Stomach smooth muscle (tissue), 2 donors: ENCODE data around the gene CD6.

Experiments used
- H3K27ac ChIP-seq: one replicate; pipeline ENCODE4 v1.7.0; 2013; ENCODE audit warnings: mild to moderate bottlenecking, low read length, inconsistent platforms
- H3K27me3 ChIP-seq, 2 donors: one replicate each; pipeline ENCODE4 v1.7.0; 2013; ENCODE audit warnings: low read length in 2 of 2; ENCODE audit not compliant: insufficient read depth in 2 of 2, control insufficient read depth in 1 of 2
- H3K36me3 ChIP-seq, 2 donors: one replicate each; pipeline ENCODE4 v1.7.0; 2013; ENCODE audit warnings: low read length in 2 of 2; ENCODE audit not compliant: control insufficient read depth in 2 of 2, insufficient read depth in 2 of 2
- H3K4me1 ChIP-seq: one replicate; pipeline ENCODE4 v1.7.0; 2013; ENCODE audit warnings: low read length; ENCODE audit not compliant: control insufficient read depth, insufficient read depth
- H3K4me3 ChIP-seq, 2 donors: one replicate each; pipeline ENCODE4 v1.7.0; 2013; ENCODE audit warnings: low read length in 2 of 2
- H3K9ac ChIP-seq, 2 donors: one replicate each; pipeline ENCODE4 v1.7.0; 2013; ENCODE audit warnings: low read length in 2 of 2, mild to moderate bottlenecking in 1 of 2
- H3K9me3 ChIP-seq, 2 donors: one replicate each; pipeline ENCODE4 v1.7.0; 2013; ENCODE audit warnings: low read length in 2 of 2; ENCODE audit not compliant: control insufficient read depth in 2 of 2
- donor health status: healthy.
- donor health status: Pancreatic carcinoma.

Gene CD6

DNA sequence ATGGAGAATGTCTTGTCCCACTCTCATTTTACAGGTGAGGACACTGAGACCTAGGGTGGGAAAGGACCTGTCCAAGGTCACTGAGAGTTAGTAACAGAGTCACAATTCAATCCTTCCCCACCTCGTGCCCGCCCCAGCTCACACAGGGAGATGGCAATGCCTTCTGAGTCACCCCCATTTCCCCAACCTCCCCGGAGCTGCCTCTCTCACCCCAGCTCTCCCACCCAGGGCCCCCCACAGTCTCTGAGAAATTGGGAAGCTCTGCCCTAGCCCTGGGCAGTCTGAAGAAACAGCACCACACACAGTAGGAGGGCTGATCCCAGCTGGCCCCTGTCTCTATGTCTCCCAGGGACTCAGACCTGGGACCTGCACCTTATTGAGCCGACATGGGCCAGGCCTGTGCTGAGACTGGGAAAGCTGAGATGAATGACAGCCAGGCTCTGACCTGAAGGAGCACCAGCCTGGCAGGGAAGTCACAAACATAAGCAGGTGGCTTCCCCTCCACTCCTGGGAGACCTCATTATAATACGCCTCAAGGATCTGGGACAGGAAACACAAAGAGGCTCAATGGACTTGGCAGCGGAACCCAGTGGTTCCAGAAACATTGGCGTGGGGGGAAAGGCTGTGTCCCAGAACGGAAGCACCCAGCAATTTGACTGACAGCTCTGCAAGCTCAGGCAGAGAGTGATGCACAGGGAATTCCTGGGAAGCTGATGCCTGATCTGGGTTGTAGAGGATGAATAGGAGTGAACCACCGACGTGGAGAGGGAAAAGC is 51.0 kb downstream of the CD6 start:
- peaks cover 4% of the 10 kb centered on the region for H3K4me1 ChIP-seq
- peaks cover 4 to 20% of the 10 kb centered on the region in 2 donors for H3K27me3 ChIP-seq
- H3K4me3 ChIP-seq = no peak overlapping the region
- H3K9me3 ChIP-seq = peaks cover 0 to 8% of the 10 kb centered on the region in 2 donors
- no peaks in the 10 kb centered on the region for H3K36me3 ChIP-seq
- H3K27ac ChIP-seq = no peak overlapping the region
- no peak overlapping the region for H3K9ac ChIP-seq

DNA sequence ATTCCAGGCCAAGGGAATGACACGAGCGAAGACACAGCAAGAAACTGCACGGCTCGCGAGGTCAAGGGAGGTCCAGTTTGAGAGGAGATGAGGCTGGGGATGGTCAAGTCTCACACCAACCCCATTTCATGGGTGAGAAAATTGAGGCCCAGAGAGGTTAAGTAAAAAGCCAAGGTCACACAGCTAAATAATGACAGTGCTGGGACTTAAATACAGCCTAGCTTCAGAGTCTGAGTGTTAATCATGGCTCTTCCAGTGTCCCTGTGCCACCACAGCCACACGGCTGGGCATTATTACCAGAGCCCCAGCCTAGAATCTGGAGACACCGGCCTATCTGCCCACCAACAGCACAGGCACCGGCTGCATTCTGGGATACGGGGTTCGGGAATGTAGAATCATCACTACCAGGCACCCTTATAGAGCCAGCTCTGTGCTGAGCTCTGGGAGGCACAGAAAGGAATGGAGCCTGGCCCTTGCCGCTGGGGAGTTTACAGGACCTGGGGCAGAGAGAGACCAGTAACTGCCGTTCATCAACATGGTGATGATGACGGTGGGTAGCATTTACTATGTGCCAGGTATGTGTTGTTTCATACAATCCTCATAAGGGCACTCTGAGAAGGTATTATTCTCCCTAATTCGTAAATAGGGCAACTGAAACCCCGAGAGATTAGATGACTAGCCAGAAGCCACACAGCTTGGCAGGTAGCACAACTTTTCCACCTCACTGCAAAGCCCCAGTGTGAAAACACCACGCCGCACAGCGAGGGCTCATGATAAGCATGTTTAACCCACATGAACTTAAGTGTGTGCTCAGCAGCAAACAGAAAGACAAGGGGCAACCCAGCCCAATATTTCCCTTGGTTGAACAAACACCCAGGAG is 51.8 kb downstream of the CD6 start:
- Histone ChIP-seq H3K4me3 (no peak overlapping the region), H3K9ac (no peak overlapping the region), H3K36me3 (no peaks in the 10 kb centered on the region), H3K4me1 (peaks cover 3% of the 10 kb centered on the region), H3K9me3 (peaks cover 0 to 8% of the 10 kb centered on the region in 2 donors), H3K27me3 (peaks cover 4 to 20% of the 10 kb centered on the region in 2 donors), H3K27ac (no peak overlapping the region)

DNA sequence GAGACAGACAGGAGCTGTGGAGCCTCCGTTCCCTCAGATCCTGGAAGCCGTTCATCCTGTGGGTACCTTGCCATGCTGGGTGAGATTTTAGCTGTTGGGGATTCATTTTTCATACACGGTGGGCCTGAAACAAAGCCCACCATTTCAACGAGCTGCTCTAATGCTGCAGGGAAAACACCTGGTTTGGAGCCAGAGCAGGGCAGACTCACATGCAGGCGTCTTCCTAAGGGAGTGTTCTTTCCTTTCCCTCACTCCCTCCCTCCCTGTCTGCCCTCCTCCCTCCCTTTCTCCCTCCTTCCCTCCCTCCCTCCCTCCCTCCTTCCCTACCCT is 52.5 kb downstream of the CD6 start:
- peaks cover 0 to 8% of the 10 kb centered on the region in 2 donors for H3K9me3 ChIP-seq
- H3K36me3 ChIP-seq = no peaks in the 10 kb centered on the region
- peaks cover 4 to 15% of the 10 kb centered on the region in 2 donors for H3K27me3 ChIP-seq
- peaks cover 2% of the 10 kb centered on the region for H3K4me1 ChIP-seq
- no peak overlapping the region for H3K27ac ChIP-seq
- no peak overlapping the region for H3K4me3 ChIP-seq
- no peak overlapping the region for H3K9ac ChIP-seq

DNA sequence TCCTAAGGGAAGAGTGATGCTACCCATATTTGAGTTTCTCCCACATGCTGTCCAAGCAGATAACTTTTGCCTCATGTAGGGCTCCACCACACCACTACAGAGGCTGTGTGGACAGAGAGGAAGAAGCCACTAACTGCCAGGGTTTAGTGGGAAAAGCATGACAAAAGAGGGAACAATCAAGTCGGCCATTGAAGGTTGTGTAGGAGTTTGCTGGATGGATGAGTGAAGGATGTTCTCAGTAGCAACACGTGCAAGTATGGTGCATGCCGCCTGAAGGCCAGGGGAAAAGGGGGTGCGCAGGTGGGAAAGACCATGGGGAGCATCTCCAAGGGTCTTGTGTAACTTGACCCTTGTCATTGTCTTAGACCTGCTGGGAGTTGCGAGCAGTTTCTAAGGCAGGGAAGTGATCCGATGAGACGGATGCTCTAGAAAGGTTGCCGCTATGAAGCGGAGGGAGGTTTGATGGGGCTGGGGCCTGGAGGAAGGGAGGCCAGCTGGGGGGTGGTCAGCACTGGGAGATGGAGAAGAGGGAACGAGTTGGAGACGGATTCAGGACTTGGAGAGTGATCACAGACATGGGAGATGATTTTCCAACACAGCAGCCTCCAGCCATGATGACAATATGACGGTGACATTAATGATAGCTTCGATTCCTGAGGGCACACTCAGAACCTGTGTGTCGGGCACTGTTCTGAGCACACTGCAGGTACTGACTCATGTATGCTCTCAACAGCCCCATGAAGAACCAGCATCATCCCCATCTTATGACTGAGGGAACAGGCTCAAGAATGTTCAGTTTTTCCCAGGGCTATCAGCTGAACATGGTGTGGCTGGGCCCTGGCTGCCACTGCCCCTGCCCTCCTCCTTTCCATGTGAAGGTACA is 53.7 kb downstream of the CD6 start:
- H3K4me1 ChIP-seq = peaks cover 2% of the 10 kb centered on the region
- peaks cover 4 to 15% of the 10 kb centered on the region in 2 donors for H3K27me3 ChIP-seq
- no peak overlapping the region for H3K9ac ChIP-seq
- no peak overlapping the region for H3K27ac ChIP-seq
- H3K9me3 ChIP-seq = peaks cover 0 to 6% of the 10 kb centered on the region in 2 donors
- H3K36me3 ChIP-seq = no peaks in the 10 kb centered on the region
- no peak overlapping the region for H3K4me3 ChIP-seq

DNA sequence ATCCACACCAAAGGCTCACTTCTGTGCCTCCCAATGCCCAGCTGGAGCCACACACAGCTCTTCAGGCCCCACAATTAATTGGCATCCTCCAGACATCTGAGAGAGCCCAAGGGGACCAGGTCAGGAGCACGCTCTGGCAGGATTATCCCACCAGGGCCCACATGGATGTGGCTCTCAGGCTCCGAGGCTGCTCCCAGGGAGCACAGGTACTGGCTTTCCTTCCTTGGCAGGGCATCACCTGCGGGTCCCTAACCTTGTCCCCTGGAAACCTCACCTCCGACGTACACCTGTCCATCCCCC is 54.3 kb downstream of the CD6 start:
- peaks cover 2% of the 10 kb centered on the region for H3K4me1 ChIP-seq
- no peak overlapping the region for H3K27ac ChIP-seq

DNA sequence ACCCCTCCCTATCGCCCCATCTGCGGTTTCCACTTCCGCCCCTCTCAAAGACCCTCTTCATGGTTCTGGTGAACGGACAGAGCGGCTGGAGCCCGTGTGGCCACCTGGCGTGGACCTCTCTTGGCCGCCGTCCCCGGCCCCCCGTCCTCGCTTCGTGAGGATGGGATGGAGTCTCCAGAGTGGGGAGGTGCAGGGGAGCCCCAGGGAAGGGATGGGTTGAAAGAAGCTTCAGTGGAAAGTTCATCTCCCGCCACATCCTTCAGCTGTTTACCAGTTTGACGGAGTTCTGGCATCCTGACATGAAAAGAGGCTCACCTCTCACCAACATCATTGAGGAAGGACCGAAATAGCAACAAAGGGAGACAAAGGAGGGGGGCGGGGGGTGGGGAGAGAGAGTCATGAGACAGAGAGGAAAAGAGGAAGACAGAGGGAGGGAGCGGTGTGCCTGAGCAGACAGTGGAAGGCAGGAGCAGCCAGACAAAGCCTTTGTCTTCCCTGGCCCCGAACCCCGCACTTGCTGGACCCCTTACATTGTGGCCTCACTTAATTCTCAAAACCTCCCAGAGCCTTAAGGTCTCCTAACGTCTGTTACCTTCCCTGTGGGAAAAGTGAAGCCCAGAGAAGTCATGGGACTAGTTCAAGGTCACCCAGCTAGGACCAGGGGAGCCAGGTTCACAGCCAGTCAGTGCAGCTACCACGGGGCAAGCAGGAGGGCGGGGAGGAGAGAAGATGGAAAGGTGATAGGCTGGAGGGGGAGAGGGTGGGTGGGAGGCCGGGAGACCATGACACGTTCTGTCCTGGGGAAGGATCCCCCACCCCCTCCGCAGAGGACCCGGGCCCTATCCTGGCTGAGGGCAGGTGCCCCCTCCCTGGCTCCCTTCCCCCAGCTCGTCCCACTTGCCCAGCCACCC is 54.9 kb downstream of the CD6 start:
- H3K36me3 ChIP-seq = no peaks in the 10 kb centered on the region
- peaks cover 2% of the 10 kb centered on the region for H3K4me1 ChIP-seq
- H3K27ac ChIP-seq = no peak overlapping the region
- peaks cover under 1 to 9% of the 10 kb centered on the region in 2 donors for H3K27me3 ChIP-seq
- H3K9me3 ChIP-seq = no peaks in the 10 kb centered on the region
- H3K9ac ChIP-seq = no peak overlapping the region
- H3K4me3 ChIP-seq = no peak overlapping the region

More for the DNA sequence above, 54.3 kb downstream of the CD6 start:
- no peaks in the 10 kb centered on the region for H3K9me3 ChIP-seq
- no peak overlapping the region for H3K4me3 ChIP-seq
- H3K36me3 ChIP-seq = no peaks in the 10 kb centered on the region
- peaks cover 4 to 11% of the 10 kb centered on the region in 2 donors for H3K27me3 ChIP-seq
- no peak overlapping the region for H3K9ac ChIP-seq

DNA sequence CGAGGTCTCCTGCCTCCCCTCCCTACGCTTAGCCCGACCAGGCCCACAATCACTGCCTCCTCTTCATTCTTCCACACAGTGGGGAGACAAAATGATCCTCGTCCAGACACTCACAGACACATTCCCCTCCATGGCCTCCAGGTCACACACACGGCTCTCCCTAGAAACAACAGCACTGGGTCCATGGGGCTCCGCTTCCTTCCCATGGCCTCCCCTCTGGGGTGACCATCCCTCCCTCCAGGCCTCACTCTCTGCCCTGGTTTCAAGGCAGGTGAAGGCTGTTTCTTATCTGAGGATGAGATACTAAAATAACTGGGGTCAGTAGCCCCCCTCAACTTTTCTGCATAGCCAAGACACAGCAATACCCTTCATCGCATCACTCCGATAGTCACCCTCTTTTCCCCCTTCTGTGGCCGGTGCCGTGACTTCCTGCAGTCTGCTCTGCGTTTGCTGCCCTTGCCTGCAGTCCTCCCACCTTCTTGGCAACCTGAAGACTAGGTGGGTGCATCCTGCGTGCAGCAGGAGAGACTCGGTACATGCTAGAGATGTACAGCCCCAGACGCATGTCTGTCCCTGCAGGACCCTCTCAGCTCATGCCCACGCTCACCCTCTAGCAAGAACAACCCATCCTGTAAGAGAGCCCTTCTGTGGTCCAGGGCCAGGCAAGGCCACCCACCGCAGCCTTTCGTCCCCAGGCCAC is 55.8 kb downstream of the CD6 start:
- Histone ChIP-seq H3K9ac (no peak overlapping the region), H3K4me3 (no peak overlapping the region), H3K9me3 (no peaks in the 10 kb centered on the region), H3K36me3 (no peaks in the 10 kb centered on the region), H3K27ac (no peak overlapping the region), H3K27me3 (peaks cover 0 to 7% of the 10 kb centered on the region in 2 donors), H3K4me1 (peaks cover 2% of the 10 kb centered on the region)

DNA sequence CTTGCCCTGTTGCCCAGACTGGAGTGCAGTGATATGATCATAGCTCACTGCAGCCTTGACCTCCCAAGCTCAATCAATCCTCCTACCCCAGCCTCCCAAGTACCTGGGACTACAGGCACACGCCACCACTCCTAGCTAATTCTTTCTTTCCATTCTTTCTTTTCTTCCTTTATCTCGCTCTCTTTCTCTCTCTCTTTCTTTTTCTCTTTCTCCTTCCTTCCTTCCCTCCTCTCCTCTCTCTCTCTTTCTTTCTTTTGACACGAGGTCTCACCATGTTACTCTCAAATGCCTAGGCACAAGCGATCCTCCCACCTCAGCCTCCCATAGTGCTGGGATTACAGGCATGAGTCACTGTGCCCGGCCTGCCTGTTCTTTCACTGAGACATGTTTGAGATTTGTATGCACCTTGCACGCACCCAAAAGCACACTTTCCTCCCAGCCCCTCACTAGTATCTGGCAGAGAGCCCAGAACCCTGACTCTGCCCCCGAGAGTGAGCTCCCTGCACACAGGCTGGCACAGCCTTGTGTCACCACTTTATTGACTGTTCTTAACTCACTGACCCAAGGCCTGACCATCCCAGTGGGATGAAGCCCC is 56.8 kb downstream of the CD6 start:
- Histone ChIP-seq H3K4me3 (no peak overlapping the region), H3K36me3 (no peaks in the 10 kb centered on the region), H3K9ac (no peak overlapping the region), H3K27ac (no peak overlapping the region), H3K9me3 (no peaks in the 10 kb centered on the region), H3K4me1 (peaks cover 2% of the 10 kb centered on the region), H3K27me3 (peaks cover 0 to 5% of the 10 kb centered on the region in 2 donors)

DNA sequence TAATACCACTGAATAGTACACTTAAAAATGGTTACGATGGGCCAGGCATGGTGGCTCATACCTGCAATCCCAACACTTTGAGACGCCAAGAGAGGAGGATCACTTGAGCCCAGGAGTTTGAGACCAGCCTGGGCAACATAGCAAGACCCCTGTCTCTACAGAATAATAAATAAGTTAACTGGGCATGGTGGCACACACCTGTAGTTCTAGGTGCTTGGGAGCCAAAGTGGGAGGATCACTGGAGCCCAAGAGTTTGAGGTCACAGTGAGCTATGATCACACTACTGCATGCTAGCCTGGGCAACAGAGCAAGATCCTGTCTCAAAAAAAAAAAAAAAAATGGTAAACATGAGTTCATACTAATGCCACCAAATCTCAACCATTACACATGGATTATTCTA is 61.3 kb downstream of the CD6 start:
- no peaks in the 10 kb centered on the region for H3K36me3 ChIP-seq
- H3K27me3 ChIP-seq = no peaks in the 10 kb centered on the region
- H3K27ac ChIP-seq = no peak overlapping the region
- no peaks in the 10 kb centered on the region for H3K9me3 ChIP-seq
- peaks cover 22% of the 10 kb centered on the region for H3K4me1 ChIP-seq
- H3K9ac ChIP-seq = no peak overlapping the region
- H3K4me3 ChIP-seq = no peak overlapping the region
